ENCODE data around the gene RHOT1. TPM values are rescaled to one million over a fixed set of nuclear protein-coding genes. Genes with fewer than 3 reads are reported as not detected.
"Not testable (repeated sequence)": the region's sequence is repeated elsewhere in the genome, so short reads cannot be mapped to it uniquely, and the experiment has no call there.

The RHOT1 gene
- polyA plus RNA-seq, 3 donors: 50.2 to 62.5 (median 50.8) TPM

- DNase-seq (ENCODE audit: extremely low read depth in 1 of 11, low read depth in 9 of 11, low spot score in 4 of 11): no peak
Measured at GRCh38 chr17:32261417-32261736, 119.1 kb downstream of the RHOT1 start.

- DNase-seq (ENCODE audit: extremely low read depth in 1 of 11, low read depth in 9 of 11, low spot score in 4 of 11): no peak
Measured at GRCh38 chr17:32261936-32262510, 119.7 kb downstream of the RHOT1 start.

GRCh38 chr17:32263515-32263914 is 121.2 kb downstream of the RHOT1 start:
- DNase-seq (ENCODE audit: extremely low read depth in 1 of 11, low read depth in 9 of 11, low spot score in 4 of 11): not testable (repeated sequence)

- no peak for DNase-seq (ENCODE audit: extremely low read depth in 1 of 11, low read depth in 9 of 11, low spot score in 4 of 11)
Measured at GRCh38 chr17:32264140-32264799, 122.0 kb downstream of the RHOT1 start.

- no peak for DNase-seq (ENCODE audit: extremely low read depth in 1 of 11, low read depth in 9 of 11, low spot score in 4 of 11)
Measured at GRCh38 chr17:32264823-32265191, 122.5 kb downstream of the RHOT1 start.

- DNase-seq (ENCODE audit: extremely low read depth in 1 of 11, low read depth in 9 of 11, low spot score in 4 of 11): no peak
Measured at GRCh38 chr17:32265192-32265923, 123.1 kb downstream of the RHOT1 start, which contains the start of gene RHBDL3. Gene RHBDL3, plus strand, starts transcription at chr17:32265832. Its CDS starts 358 bp downstream, at chr17:32266190.

- no peak for DNase-seq (ENCODE audit: extremely low read depth in 1 of 11, low read depth in 9 of 11, low spot score in 4 of 11)
Measured at GRCh38 chr17:32266051-32266388, 123.7 kb downstream of the RHOT1 start.

- no peak for DNase-seq (ENCODE audit: extremely low read depth in 1 of 11, low read depth in 9 of 11, low spot score in 4 of 11)
Measured at GRCh38 chr17:32266389-32267301, 124.3 kb downstream of the RHOT1 start.

GRCh38 chr17:32267690-32268205 is 125.4 kb downstream of the RHOT1 start:
- no peak for DNase-seq (ENCODE audit: extremely low read depth in 1 of 11, low read depth in 9 of 11, low spot score in 4 of 11)

GRCh38 chr17:32268734-32269288 is 126.5 kb downstream of the RHOT1 start:
- DNase-seq (ENCODE audit: extremely low read depth in 1 of 11, low read depth in 9 of 11, low spot score in 4 of 11): no peak

- no peak for DNase-seq (ENCODE audit: extremely low read depth in 1 of 11, low read depth in 9 of 11, low spot score in 4 of 11)
Measured at GRCh38 chr17:32269377-32269776, 127.1 kb downstream of the RHOT1 start.

- no peak for DNase-seq (ENCODE audit: extremely low read depth in 1 of 11, low read depth in 9 of 11, low spot score in 4 of 11)
Measured at GRCh38 chr17:32271844-32272243, 129.5 kb downstream of the RHOT1 start.

GRCh38 chr17:32274101-32274500 is 131.8 kb downstream of the RHOT1 start:
- no peak for DNase-seq (ENCODE audit: extremely low read depth in 1 of 11, low read depth in 9 of 11, low spot score in 4 of 11)

GRCh38 chr17:32274643-32275042 is 132.3 kb downstream of the RHOT1 start:
- DNase-seq (ENCODE audit: extremely low read depth in 1 of 11, low read depth in 9 of 11, low spot score in 4 of 11): no peak

Other genes with a start within 250 kb of the RHOT1 start
- gene UTP6, start 240.8 kb upstream of the RHOT1 start, polyA plus RNA-seq (ENCODE audit: insufficient read length in 3 of 3): 10 to 100 TPM; 68.5 to 82.0 (median 81.8) TPM
- gene SUZ12, start 205.5 kb upstream of the RHOT1 start, polyA plus RNA-seq (ENCODE audit: insufficient read length in 3 of 3): 10 to 100 TPM; 41.4 to 53.9 (median 45.1) TPM
- gene LRRC37B, start 135.1 kb upstream of the RHOT1 start, polyA plus RNA-seq (ENCODE audit: insufficient read length in 3 of 3): 10 to 100 TPM; 21.7 to 32.3 (median 22.1) TPM
- gene RHBDL3, start 123.3 kb downstream of the RHOT1 start, polyA plus RNA-seq (ENCODE audit: insufficient read length in 3 of 3): 1 to 10 TPM; 1.2 to 1.3 (median 1.3) TPM
- gene C17orf75, start 199.7 kb downstream of the RHOT1 start, polyA plus RNA-seq (ENCODE audit: insufficient read length in 3 of 3): 10 to 100 TPM; 37.2 to 49.8 (median 49.3) TPM
- gene ZNF207, start 207.7 kb downstream of the RHOT1 start, polyA plus RNA-seq (ENCODE audit: insufficient read length in 3 of 3): 100 to 1,000 TPM; 197 to 283 (median 236) TPM

All from renal cortex interstitium (tissue), 11 donors.